ENCODE results near the gene SCUBE1.
A peak's percentile ranks its signal among the peaks of the same experiment; 100 is the strongest.

Gene SCUBE1

DNA sequence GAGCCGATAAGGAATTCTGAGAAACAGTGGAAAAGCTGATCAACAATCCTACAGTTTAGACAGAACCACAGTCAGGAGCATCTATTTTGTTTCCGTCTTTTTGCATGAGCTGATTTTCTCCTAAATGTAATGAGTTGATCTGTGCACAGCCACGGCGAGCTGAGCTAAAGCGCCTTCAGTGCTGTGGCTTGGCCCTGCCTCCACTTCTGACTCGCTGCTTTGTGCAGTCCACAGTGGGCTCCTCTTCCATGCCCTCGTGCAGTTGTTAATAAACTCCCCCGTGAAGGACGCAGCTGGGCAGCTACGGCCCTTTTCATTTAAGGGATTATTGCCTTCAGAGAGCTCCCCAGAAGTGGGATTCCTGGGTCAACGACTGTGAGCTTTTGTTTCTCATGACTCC, 39.4 kb downstream of the SCUBE1 start:
- no peak overlapping the region for H3K4me2 ChIP-seq (ENCODE audit: insufficient read depth, low read length, poor library complexity, severe bottlenecking)
- H4K91ac ChIP-seq (ENCODE audit: low read depth, low read length, poor library complexity) = no peak overlapping the region
- H3K18ac ChIP-seq (ENCODE audit: low read length) = no peak overlapping the region
- peaks cover 0 to 7% (median 0%) of the 10 kb centered on the region in 3 experiments for H3K27me3 ChIP-seq (ENCODE audit: control insufficient read depth in 3 of 3, insufficient read depth in 3 of 3, low read depth in 1 of 3, low read length in 3 of 3)
- DNase-seq (ENCODE audit: low spot score) = no peak
- H2AK5ac ChIP-seq (ENCODE audit: low read depth, low read length) = no peak overlapping the region
- no CpG with 5 or more reads among the region's 11 CpGs for WGBS, 2 donors (ENCODE audit: extremely low coverage in 2 of 2, insufficient read length in 2 of 2, insufficient replicate concordance in 1 of 2)
- no peak overlapping the region for H2AFZ ChIP-seq (ENCODE audit: low read length)
- no peak overlapping the region for H2BK15ac ChIP-seq (ENCODE audit: low read length)
- H3K79me1 ChIP-seq (ENCODE audit: low read depth, low read length) = peaks cover 17% of the 10 kb centered on the region
- H4K8ac ChIP-seq (ENCODE audit: low read depth, low read length) = no peak overlapping the region
- peak overlapping the region; percentile 21 for H3K27ac ChIP-seq (replicated peaks; ENCODE audit: low read length)
- H3K23ac ChIP-seq (ENCODE audit: low read depth, low read length, poor library complexity) = no peak overlapping the region
- H3K4ac ChIP-seq (ENCODE audit: low read length) = no peak overlapping the region
- H2BK12ac ChIP-seq (ENCODE audit: low read length) = no peak overlapping the region
- H3K36me3 ChIP-seq (replicated peaks in 1 of 2; ENCODE audit: control insufficient read depth in 2 of 2, insufficient read depth in 2 of 2, low read length in 2 of 2) = peaks cover 0 to 11% of the 10 kb centered on the region in 2 donors
- H2BK5ac ChIP-seq (ENCODE audit: low read length) = no peak overlapping the region
- peaks cover 0 to 34% of the 10 kb centered on the region in 2 donors for H3K4me1 ChIP-seq (ENCODE audit: control insufficient read depth in 2 of 2, insufficient read depth in 1 of 2, low read depth in 1 of 2, low read length in 2 of 2)
- H3K14ac ChIP-seq (ENCODE audit: low read length) = no peak overlapping the region
- no peak overlapping the region for H3K4me3 ChIP-seq (ENCODE audit: low read length in 2 of 2)
- no peak overlapping the region for H3K9ac ChIP-seq (ENCODE audit: low read depth, low read length, poor library complexity)
- peaks cover 0 to 8% of the 10 kb centered on the region in 2 donors for H3K9me3 ChIP-seq (replicated peaks in 1 of 2; ENCODE audit: control insufficient read depth in 2 of 2, insufficient read depth in 1 of 2, low read depth in 1 of 2, low read length in 2 of 2)
- no peak overlapping the region for H2BK120ac ChIP-seq (ENCODE audit: low read depth, low read length)

GRCh38 chr22:43303166-43303565, 40.0 kb downstream of the SCUBE1 start:
- Histone ChIP-seq H3K4me3 (ENCODE audit: low read length in 2 of 2) (no peak overlapping the region), H2BK15ac (ENCODE audit: low read length) (peak overlapping the region; percentile 40), H3K27ac (replicated peaks; ENCODE audit: low read length) (no peak overlapping the region), H4K8ac (ENCODE audit: low read depth, low read length) (no peak overlapping the region), H3K9ac (ENCODE audit: low read depth, low read length, poor library complexity) (peak overlapping the region; percentile 88), H2AK5ac (ENCODE audit: low read depth, low read length) (peak overlapping the region; percentile 81), H4K91ac (ENCODE audit: low read depth, low read length, poor library complexity) (peak overlapping the region; percentile 49), H3K9me3 (replicated peaks in 1 of 2; ENCODE audit: control insufficient read depth in 2 of 2, insufficient read depth in 1 of 2, low read depth in 1 of 2, low read length in 2 of 2) (peaks cover 0 to 8% of the 10 kb centered on the region in 2 donors), H3K4me1 (ENCODE audit: control insufficient read depth in 2 of 2, insufficient read depth in 1 of 2, low read depth in 1 of 2, low read length in 2 of 2) (peaks cover 0 to 33% of the 10 kb centered on the region in 2 donors), H3K14ac (ENCODE audit: low read length) (peak overlapping the region; percentile 5), H3K79me1 (ENCODE audit: low read depth, low read length) (peaks cover 17% of the 10 kb centered on the region), H3K4me2 (ENCODE audit: insufficient read depth, low read length, poor library complexity, severe bottlenecking) (no peak overlapping the region), H3K4ac (ENCODE audit: low read length) (no peak overlapping the region), H3K18ac (ENCODE audit: low read length) (peak overlapping the region; percentile 81), H2BK12ac (ENCODE audit: low read length) (no peak overlapping the region), H3K36me3 (replicated peaks in 1 of 2; ENCODE audit: control insufficient read depth in 2 of 2, insufficient read depth in 2 of 2, low read length in 2 of 2) (peaks cover 0 to 14% of the 10 kb centered on the region in 2 donors), H3K23ac (ENCODE audit: low read depth, low read length, poor library complexity) (peak overlapping the region; percentile 12), H3K27me3 (ENCODE audit: control insufficient read depth in 3 of 3, insufficient read depth in 3 of 3, low read depth in 1 of 3, low read length in 3 of 3) (peaks cover 0 to 2% (median 0%) of the 10 kb centered on the region in 3 experiments), H2AFZ (ENCODE audit: low read length) (no peak overlapping the region), H2BK5ac (ENCODE audit: low read length) (no peak overlapping the region), H2BK120ac (ENCODE audit: low read depth, low read length) (no peak overlapping the region)
- no peak for DNase-seq (ENCODE audit: low spot score)
- no CpG with 5 or more reads among the region's 8 CpGs for WGBS, 2 donors (ENCODE audit: extremely low coverage in 2 of 2, insufficient read length in 2 of 2, insufficient replicate concordance in 1 of 2)

- Histone ChIP-seq H3K79me1 (ENCODE audit: low read depth, low read length) (peaks cover 20% of the 10 kb centered on the region), H3K4me3 (ENCODE audit: low read length in 2 of 2) (no peak overlapping the region), H3K4ac (ENCODE audit: low read length) (no peak overlapping the region), H4K91ac (ENCODE audit: low read depth, low read length, poor library complexity) (peak overlapping the region; percentile 49), H2AFZ (ENCODE audit: low read length) (no peak overlapping the region), H3K4me2 (ENCODE audit: insufficient read depth, low read length, poor library complexity, severe bottlenecking) (no peak overlapping the region), H3K36me3 (replicated peaks in 1 of 2; ENCODE audit: control insufficient read depth in 2 of 2, insufficient read depth in 2 of 2, low read length in 2 of 2) (peaks cover 0 to 14% of the 10 kb centered on the region in 2 donors), H3K27me3 (ENCODE audit: control insufficient read depth in 3 of 3, insufficient read depth in 3 of 3, low read depth in 1 of 3, low read length in 3 of 3) (peaks cover 0 to 2% (median 0%) of the 10 kb centered on the region in 3 experiments), H3K27ac (replicated peaks; ENCODE audit: low read length) (no peak overlapping the region), H3K18ac (ENCODE audit: low read length) (peak overlapping the region; percentile 65), H3K9me3 (replicated peaks in 1 of 2; ENCODE audit: control insufficient read depth in 2 of 2, insufficient read depth in 1 of 2, low read depth in 1 of 2, low read length in 2 of 2) (peaks cover 0 to 8% of the 10 kb centered on the region in 2 donors), H2AK5ac (ENCODE audit: low read depth, low read length) (no peak overlapping the region), H3K9ac (ENCODE audit: low read depth, low read length, poor library complexity) (peak overlapping the region; percentile 31), H3K23ac (ENCODE audit: low read depth, low read length, poor library complexity) (peak overlapping the region; percentile 25), H2BK120ac (ENCODE audit: low read depth, low read length) (no peak overlapping the region), H2BK5ac (ENCODE audit: low read length) (peak overlapping the region; percentile 9), H3K4me1 (ENCODE audit: control insufficient read depth in 2 of 2, insufficient read depth in 1 of 2, low read depth in 1 of 2, low read length in 2 of 2) (peaks cover 0 to 36% of the 10 kb centered on the region in 2 donors), H2BK15ac (ENCODE audit: low read length) (no peak overlapping the region), H3K14ac (ENCODE audit: low read length) (no peak overlapping the region), H4K8ac (ENCODE audit: low read depth, low read length) (no peak overlapping the region), H2BK12ac (ENCODE audit: low read length) (no peak overlapping the region)
- no CpG with 5 or more reads among the region's 12 CpGs for WGBS, 2 donors (ENCODE audit: extremely low coverage in 2 of 2, insufficient read length in 2 of 2, insufficient replicate concordance in 1 of 2)
- no peak for DNase-seq (ENCODE audit: low spot score)
These were observed 40.6 kb downstream of the SCUBE1 start for GRCh38 chr22:43302531-43303041.

- no peak for DNase-seq (ENCODE audit: low spot score)
- H3K18ac ChIP-seq (ENCODE audit: low read length) = peak overlapping the region; percentile 84
- no peak overlapping the region for H2AFZ ChIP-seq (ENCODE audit: low read length)
- H2BK12ac ChIP-seq (ENCODE audit: low read length) = no peak overlapping the region
- peak overlapping the region; percentile 67 for H3K14ac ChIP-seq (ENCODE audit: low read length)
- H4K8ac ChIP-seq (ENCODE audit: low read depth, low read length) = no peak overlapping the region
- no peak overlapping the region for H3K4me2 ChIP-seq (ENCODE audit: insufficient read depth, low read length, poor library complexity, severe bottlenecking)
- peaks cover 0 to 8% of the 10 kb centered on the region in 2 donors for H3K9me3 ChIP-seq (replicated peaks in 1 of 2; ENCODE audit: control insufficient read depth in 2 of 2, insufficient read depth in 1 of 2, low read depth in 1 of 2, low read length in 2 of 2)
- H2BK15ac ChIP-seq (ENCODE audit: low read length) = no peak overlapping the region
- H3K9ac ChIP-seq (ENCODE audit: low read depth, low read length, poor library complexity) = no peak overlapping the region
- no CpG with 5 or more reads among the region's 10 CpGs for WGBS, 2 donors (ENCODE audit: extremely low coverage in 2 of 2, insufficient read length in 2 of 2, insufficient replicate concordance in 1 of 2)
- no peak overlapping the region for H3K27ac ChIP-seq (replicated peaks; ENCODE audit: low read length)
- H2BK120ac ChIP-seq (ENCODE audit: low read depth, low read length) = no peak overlapping the region
- no peak overlapping the region for H3K4me3 ChIP-seq (ENCODE audit: low read length in 2 of 2)
- H3K4ac ChIP-seq (ENCODE audit: low read length) = no peak overlapping the region
- H4K91ac ChIP-seq (ENCODE audit: low read depth, low read length, poor library complexity) = no peak overlapping the region
- H2AK5ac ChIP-seq (ENCODE audit: low read depth, low read length) = peak overlapping the region; percentile 64
- peaks cover 0 to 2% (median 0%) of the 10 kb centered on the region in 3 experiments for H3K27me3 ChIP-seq (ENCODE audit: control insufficient read depth in 3 of 3, insufficient read depth in 3 of 3, low read depth in 1 of 3, low read length in 3 of 3)
- H3K23ac ChIP-seq (ENCODE audit: low read depth, low read length, poor library complexity) = no peak overlapping the region
- H3K79me1 ChIP-seq (ENCODE audit: low read depth, low read length) = peaks cover 20% of the 10 kb centered on the region
- peaks cover 3 to 36% of the 10 kb centered on the region in 2 donors for H3K4me1 ChIP-seq (ENCODE audit: control insufficient read depth in 2 of 2, insufficient read depth in 1 of 2, low read depth in 1 of 2, low read length in 2 of 2)
- peaks cover 0 to 13% of the 10 kb centered on the region in 2 donors for H3K36me3 ChIP-seq (replicated peaks in 1 of 2; ENCODE audit: control insufficient read depth in 2 of 2, insufficient read depth in 2 of 2, low read length in 2 of 2)
- peak overlapping the region; percentile 9 for H2BK5ac ChIP-seq (ENCODE audit: low read length)
These were observed 41.3 kb downstream of the SCUBE1 start for GRCh38 chr22:43301866-43302265.

Data from neuronal stem cell (in vitro differentiated cells).